Germinal center (tissue), 1 donor: Measurements from ENCODE around the gene ZNF507.

ENCODE experiments used
- DNase-seq: peaks from one replicate; pipeline ENCODE4 v3.0.0; 2012; ENCODE audit warnings: mixed read lengths, low spot score

Gene ZNF507

DNA sequence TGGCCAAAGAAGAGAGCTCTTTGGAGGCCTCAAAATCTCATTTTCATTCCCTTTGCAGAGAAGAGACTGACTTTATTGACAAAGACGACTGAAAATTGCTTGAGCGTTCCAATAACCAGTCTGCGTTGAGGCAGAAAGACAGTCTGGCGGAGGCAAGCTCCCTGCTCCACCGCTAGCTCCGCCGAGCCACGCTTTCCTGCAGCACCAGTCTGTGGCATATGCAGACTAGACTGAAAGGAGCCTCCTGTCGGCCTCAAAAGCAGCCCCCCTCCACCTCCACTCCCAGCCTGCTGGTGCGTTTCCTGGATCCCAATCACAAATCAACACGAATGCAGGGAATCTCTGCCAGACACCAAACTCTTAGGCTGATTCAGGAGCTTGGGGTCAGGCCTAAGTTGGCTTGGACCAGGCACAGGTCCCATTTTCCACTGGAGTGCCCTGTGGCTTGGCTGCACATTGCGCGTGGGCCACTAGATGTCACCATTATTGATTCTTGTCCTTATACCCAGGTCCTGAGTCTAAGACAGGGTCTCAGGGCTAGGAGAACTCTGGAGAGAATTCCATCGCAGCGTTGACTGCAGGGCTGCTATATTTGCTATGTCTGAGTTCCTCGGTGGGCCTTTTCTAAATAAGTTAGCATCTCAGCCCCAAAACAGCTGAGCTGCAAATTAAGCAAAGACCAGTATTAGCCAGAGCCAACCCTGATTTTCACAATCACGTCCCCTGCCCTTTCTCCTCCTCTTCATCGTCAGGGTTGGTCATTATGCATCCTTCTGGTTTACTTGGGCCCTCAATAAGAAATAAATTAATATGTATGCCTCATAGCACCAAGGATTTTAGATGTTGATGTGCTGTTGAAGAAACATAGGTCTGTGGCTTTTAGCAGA, 5.2 kb upstream of the ZNF507 start:
- DNase-seq = peak; percentile 53

GRCh38 chr19:32342695-32343094, 2.7 kb upstream of the ZNF507 start:
- no peak for DNase-seq

DNA sequence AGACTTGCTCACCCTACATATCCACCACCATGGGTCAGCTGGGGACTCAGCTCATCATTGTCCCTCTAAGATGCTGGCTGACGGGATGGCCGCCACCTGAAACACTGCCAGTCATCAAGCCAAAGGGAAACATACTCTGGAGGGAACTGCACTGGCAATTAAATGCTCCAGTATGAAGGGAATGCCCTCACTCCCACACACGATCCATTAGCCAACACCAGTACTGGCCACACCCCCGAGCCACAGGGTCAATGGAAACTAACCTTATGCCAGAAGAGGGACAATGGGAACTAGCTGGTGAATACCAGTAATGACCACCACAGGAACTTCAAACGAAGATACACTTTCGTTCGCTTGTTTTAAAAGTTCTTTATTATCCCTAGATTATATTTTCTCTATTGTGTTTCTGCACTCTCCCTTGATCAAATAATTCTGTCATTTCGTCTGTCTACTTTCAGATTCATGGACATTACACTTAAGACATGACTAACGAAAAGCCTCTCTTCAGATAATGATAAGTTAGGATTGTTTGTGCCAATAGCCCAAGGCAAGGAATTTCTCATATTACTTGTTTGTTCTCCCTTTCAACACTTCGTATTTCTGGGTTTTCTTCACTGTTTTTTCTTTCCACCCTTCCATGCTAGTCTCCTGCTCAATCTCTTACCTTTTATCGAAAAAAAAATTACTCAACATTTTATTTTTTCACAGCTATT, 1.7 kb upstream of the ZNF507 start:
- DNase-seq = no peak

DNA sequence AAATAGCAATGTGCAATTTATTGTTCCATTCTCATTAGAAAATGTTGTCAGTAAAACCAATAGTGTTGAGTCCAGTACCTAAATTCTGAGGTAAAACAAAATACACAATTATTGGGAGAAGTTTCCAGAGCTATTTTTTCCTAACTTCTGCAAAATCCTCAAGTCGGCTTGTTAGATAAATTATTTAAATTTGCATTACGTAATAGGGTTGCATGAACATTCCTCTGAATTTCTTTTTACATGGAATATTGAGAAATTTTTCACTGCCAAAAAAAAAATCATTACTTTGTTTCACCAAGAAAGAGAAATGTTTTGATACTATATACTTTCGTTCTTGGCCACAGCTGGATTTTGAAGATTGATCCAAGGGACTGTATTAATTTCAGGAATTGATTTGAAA, 1.5 kb downstream of the ZNF507 start:
- DNase-seq = no peak

DNA sequence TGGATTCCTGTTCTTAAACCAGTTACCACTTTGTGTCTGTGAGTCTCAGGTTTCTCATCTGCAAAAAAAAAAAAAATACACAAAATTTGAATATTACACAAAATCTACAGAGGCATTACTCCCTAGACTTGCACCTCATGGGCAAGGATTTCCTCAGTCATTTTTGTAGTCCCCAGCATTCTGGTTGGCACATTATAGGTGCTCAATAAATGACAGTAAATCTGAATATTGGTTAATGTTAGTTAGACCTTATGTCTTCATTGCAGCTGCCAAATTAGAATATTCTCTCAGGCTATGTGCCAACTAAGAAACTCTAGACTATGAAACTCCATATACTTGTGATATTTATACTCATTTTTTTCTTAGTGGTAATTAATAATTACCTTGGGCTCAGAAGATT, 2.2 kb downstream of the ZNF507 start:
- no peak for DNase-seq

DNA sequence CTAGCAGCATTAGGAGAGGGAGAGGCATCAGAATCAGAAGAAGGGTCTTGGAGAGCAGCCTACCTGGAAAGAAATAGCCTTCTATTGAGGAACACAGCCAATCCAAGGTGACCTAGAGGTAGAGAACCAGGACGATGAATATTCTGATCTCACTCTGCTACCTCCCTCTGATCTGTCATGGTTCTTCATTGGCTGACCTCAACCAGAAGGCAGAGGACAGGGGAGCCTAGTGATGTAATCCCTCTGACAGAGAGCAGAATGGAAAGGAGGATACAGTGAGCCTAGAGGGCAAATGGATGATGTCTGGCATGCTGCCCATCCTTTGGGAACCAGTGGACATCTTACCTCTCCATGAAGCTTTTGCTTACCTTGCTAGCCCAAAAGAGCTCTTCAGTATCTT, 3.6 kb downstream of the ZNF507 start:
- no peak for DNase-seq

GRCh38 chr19:32349724-32350470, 4.5 kb downstream of the ZNF507 start:
- DNase-seq = no peak

GRCh38 chr19:32350471-32350865, 5.1 kb downstream of the ZNF507 start:
- DNase-seq = no peak

DNA sequence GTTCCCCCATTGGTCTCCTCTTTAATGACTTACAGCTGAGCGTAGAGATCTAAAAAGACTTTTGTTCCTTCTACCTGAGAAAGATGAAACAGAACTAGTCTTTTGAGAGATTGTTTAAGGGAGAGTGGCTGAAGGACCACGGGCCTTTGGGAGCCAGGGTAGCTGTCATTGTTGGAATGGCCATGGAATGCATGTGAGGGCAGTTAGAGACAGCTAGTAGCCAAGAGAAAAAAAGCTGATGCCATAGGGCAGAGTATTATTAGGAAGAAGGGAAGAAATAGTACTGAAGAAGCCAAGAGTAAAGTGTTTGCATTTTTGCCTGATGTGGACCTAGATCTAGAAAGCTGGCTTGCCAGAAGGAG, 5.6 kb downstream of the ZNF507 start:
- DNase-seq = no peak

GRCh38 chr19:32352241-32352630, 6.8 kb downstream of the ZNF507 start:
- no peak for DNase-seq

- DNase-seq = no peak
Measured at GRCh38 chr19:32354345-32354744, 8.9 kb downstream of the ZNF507 start.

GRCh38 chr19:32355309-32355708, 9.9 kb downstream of the ZNF507 start:
- no peak for DNase-seq

- peak; percentile 14 for DNase-seq
Measured at GRCh38 chr19:32357720-32358119, 12.3 kb downstream of the ZNF507 start.

DNA sequence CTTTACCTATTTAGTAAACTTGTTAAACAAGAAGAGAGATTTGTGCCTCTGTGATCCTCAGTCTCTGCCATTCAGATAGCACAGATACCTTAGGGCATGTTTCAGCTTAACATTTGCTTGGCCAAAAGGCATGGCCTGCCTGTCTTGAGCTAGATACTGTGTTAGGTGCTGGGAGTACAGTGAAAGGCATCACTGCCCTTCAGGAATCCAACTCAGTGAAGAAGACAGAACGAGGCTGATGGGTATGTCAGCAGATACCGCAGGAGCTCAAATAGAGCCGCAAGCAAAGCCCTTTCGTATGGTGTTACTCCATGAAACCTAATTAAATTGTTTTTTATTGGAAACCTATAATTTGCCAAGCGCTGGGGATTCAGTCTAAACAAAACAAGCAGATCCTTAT, 12.9 kb downstream of the ZNF507 start:
- DNase-seq = no peak

DNA sequence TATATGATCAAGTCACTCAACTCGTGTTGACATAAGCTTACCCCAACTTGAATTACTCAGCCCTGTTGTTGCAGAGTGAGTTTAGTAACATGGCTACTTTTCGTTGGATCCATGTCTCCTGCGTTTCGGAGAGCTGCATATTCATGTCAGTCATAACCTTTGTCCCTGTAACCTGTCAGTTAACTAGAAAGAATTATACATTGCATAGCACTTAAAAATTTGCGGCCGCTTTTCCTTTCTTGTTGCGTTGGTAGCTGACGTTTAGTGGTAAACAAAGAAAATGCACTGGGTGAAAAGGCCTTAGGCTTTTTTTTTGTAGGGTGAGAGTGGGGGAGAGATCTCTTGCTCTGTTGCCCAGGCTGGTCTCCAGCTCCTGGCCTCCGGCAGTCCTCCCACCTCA, 14.2 kb downstream of the ZNF507 start:
- no peak for DNase-seq

- DNase-seq = no peak
Measured at GRCh38 chr19:32361574-32362317, 16.3 kb downstream of the ZNF507 start.

GRCh38 chr19:32362318-32362691, 16.9 kb downstream of the ZNF507 start:
- no peak for DNase-seq

GRCh38 chr19:32363175-32363574, 17.8 kb downstream of the ZNF507 start:
- DNase-seq = no peak

- no peak for DNase-seq
Measured at GRCh38 chr19:32363632-32364031, 18.2 kb downstream of the ZNF507 start.

DNA sequence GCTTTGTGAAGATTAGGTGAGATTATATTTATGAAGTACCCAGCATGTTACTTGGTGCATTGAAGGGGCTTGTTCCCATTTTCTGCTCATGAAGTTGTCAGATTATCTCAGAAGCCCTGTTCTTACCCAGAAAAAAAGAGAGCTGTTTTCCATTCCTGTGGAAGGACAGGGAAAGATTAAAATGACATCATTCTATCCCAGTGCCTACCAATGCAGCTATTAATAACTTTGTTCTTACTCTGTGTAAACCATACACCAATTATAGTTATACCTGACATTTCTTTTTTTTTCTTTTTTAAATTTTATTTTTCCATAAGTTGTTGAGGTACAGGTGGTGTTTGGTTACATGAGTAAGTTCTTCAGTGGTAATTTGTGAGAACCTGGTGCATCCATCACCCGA, 18.6 kb downstream of the ZNF507 start:
- no peak for DNase-seq

- no peak for DNase-seq
Measured at GRCh38 chr19:32367063-32367462, 21.7 kb downstream of the ZNF507 start.

- DNase-seq = no peak
Measured at GRCh38 chr19:32367948-32368536, 22.6 kb downstream of the ZNF507 start.
